Vagina (tissue), 2 donors: ENCODE measurements around the gene COL11A1. TPM values are rescaled to one million over a fixed set of nuclear protein-coding genes. Genes with fewer than 3 reads are reported as not detected.

Experiments
- DNase-seq, 2 donors: peaks; one replicate each; pipeline ENCODE4 v3.0.0-alpha.2; 2017; ENCODE audit errors: extremely low spot score in 2 of 2
- H3K27ac ChIP-seq: fragments of 200-600 bp; sonication (generic); one replicate; pipeline ENCODE4 v1.5.1; 2019
- H3K27me3 ChIP-seq: fragments of 200-600 bp; sonication (generic); one replicate; pipeline ENCODE4 v1.5.1; 2019
- H3K36me3 ChIP-seq, 2 donors: fragments of 200-600 bp; sonication (generic); one replicate each; pipeline ENCODE4 v1.5.1; 2017 to 2019
- H3K4me1 ChIP-seq: fragments of 200-600 bp; sonication (generic); one replicate; pipeline ENCODE4 v1.5.1; 2019
- H3K4me3 ChIP-seq, 2 donors: fragments of 200-600 bp; sonication (generic); 1 replicate in 1 of 2; 2 replicates in 1 of 2; pipeline ENCODE4 v1.5.1; 2016 to 2019
- H3K9me3 ChIP-seq: fragments of 200-600 bp; sonication (generic); one replicate; pipeline ENCODE4 v1.5.1; 2019
- CTCF ChIP-seq, 3 experiments: fragments of 450-650 bp in 2 of 3; fragments of 200-600 bp in 1 of 3; sonication (generic) in 1 of 3; IDR thresholded peaks; one replicate each; pipeline ENCODE4 v1.5.1; 2017 to 2019; ENCODE audit warnings: antibody characterized with exemption in 3 of 3, mild to moderate bottlenecking in 2 of 3, moderate library complexity in 2 of 3
- POLR2A ChIP-seq, 2 donors: fragments of 450-650 bp; IDR thresholded peaks; one replicate each; pipeline ENCODE4 v1.6.1; 2017; ENCODE audit warnings: antibody characterized with exemption in 2 of 2, mild to moderate bottlenecking in 2 of 2, moderate library complexity in 2 of 2
- POLR2AphosphoS5 ChIP-seq, 2 donors: sonication (generic); formaldehyde crosslinking; IDR thresholded peaks; one replicate each; pipeline ENCODE4 v1.9.0; 2017; ENCODE audit warnings: antibody characterized with exemption in 2 of 2, mild to moderate bottlenecking in 2 of 2, low read depth in 1 of 2; ENCODE audit not compliant: insufficient read depth in 1 of 2
- intact Hi-C: fragments of 100-400 bp; cut with DNase I; formaldehyde crosslinking; loops from one replicate; pipeline ENCODE4 v1.15.1; 2023
- total RNA-seq: library from RNA; depleted of rRNA; stranded (reverse); fragments of >200 nt; gene quantifications from one replicate; pipeline ENCODE4 v1.2.3, GENCODE V29; 2016

The COL11A1 gene
- total RNA-seq, 1 donor from 2014 or later, result not detected

DNA sequence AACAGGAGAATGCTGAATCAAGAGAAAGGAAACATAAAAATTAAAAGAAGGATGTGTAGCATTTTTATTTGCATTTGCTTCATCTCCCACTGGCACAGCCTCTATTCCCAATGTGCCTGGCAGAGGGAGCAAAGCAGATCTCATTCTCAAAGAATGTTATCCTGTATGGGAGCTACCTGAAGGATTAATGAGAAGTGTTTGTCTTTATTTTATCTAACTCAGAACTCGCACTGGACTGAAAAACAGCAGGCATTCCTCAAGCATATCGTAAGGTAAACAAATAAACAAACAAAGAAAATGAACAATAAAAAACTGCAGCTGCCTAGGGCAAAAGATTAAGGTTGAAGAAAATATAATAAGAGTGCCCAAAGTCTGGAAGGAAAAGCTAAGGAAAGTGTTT is 12.7 kb upstream of the COL11A1 start:
- DNase-seq, result no peak
- intact Hi-C loops, result loop anchor here (2.0 kb wide), 1 partner anchor 38 kb away; no protein-coding TSS in a partner anchor
- no peak overlapping the region for H3K27ac ChIP-seq
- no peaks in the 10 kb centered on the region for H3K4me1 ChIP-seq
- no peak overlapping the region for H3K4me3 ChIP-seq
- no peaks in the 10 kb centered on the region for H3K36me3 ChIP-seq
- H3K27me3 ChIP-seq, result no peaks in the 10 kb centered on the region
- TF ChIP-seq CTCF (IDR thresholded peaks at IDR 0.05), result no peak
- no peaks in the 10 kb centered on the region for H3K9me3 ChIP-seq

GRCh38 chr1:103112546-103112945 is 4.2 kb upstream of the COL11A1 start:
- no peaks in the 10 kb centered on the region for H3K36me3 ChIP-seq
- TF ChIP-seq POLR2AphosphoS5 (IDR thresholded peaks at IDR 0.05; ENCODE audit: insufficient read depth in 1 of 2, low read depth in 1 of 2) (no peak), CTCF (IDR thresholded peaks at IDR 0.05) (no peak), POLR2A (IDR thresholded peaks at IDR 0.05) (no peak)
- no peak overlapping the region for H3K27ac ChIP-seq
- no peak overlapping the region for H3K4me3 ChIP-seq
- no peak for DNase-seq
- H3K4me1 ChIP-seq, result peaks cover 16% of the 10 kb centered on the region
- no peaks in the 10 kb centered on the region for H3K9me3 ChIP-seq
- intact Hi-C loops, result no loop called here
- no peaks in the 10 kb centered on the region for H3K27me3 ChIP-seq

GRCh38 chr1:103111926-103112325 is 3.6 kb upstream of the COL11A1 start:
- no peak for TF ChIP-seq POLR2AphosphoS5 (IDR thresholded peaks at IDR 0.05; ENCODE audit: insufficient read depth in 1 of 2, low read depth in 1 of 2)
- H3K4me1 ChIP-seq, result peaks cover 22% of the 10 kb centered on the region
- no peak for DNase-seq
- no peaks in the 10 kb centered on the region for H3K9me3 ChIP-seq
- no peak overlapping the region for H3K27ac ChIP-seq
- no peak overlapping the region for H3K4me3 ChIP-seq
- H3K27me3 ChIP-seq, result no peaks in the 10 kb centered on the region
- intact Hi-C loops, result no loop called here
- H3K36me3 ChIP-seq, result no peaks in the 10 kb centered on the region

DNA sequence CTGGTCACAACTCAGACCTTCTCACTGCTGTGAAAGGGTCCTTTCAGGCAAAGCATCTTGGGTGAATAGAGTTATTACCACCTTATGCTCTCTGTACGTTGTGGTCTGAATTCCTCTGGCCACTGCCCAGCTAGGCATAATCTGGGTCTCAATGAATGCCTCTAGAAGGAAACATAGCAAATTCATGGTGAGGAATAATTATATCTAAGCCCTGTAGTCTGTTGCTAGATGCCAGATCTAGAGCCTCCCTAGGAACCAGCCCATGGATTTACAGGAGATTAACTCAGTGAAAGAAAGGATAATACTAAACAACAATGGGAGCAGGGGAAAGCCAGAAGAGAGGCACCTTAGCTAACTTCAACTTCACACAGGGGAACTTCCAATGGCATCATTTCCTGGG is 2.4 kb upstream of the COL11A1 start:
- H3K4me3 ChIP-seq, result no peak overlapping the region
- H3K27me3 ChIP-seq, result no peaks in the 10 kb centered on the region
- no peak for DNase-seq
- TF ChIP-seq POLR2AphosphoS5 (IDR thresholded peaks at IDR 0.05; ENCODE audit: insufficient read depth in 1 of 2, low read depth in 1 of 2) (no peak), POLR2A (IDR thresholded peaks at IDR 0.05) (no peak), CTCF (IDR thresholded peaks at IDR 0.05) (no peak)
- H3K4me1 ChIP-seq, result peaks cover 28% of the 10 kb centered on the region
- no peaks in the 10 kb centered on the region for H3K9me3 ChIP-seq
- H3K36me3 ChIP-seq, result no peaks in the 10 kb centered on the region
- intact Hi-C loops, result no loop called here
- H3K27ac ChIP-seq, result no peak overlapping the region

- Histone ChIP-seq H3K9me3 (no peaks in the 10 kb centered on the region), H3K4me1 (peaks cover 28% of the 10 kb centered on the region), H3K4me3 (no peak overlapping the region), H3K27me3 (no peaks in the 10 kb centered on the region), H3K36me3 (no peaks in the 10 kb centered on the region), H3K27ac (no peak overlapping the region)
- TF ChIP-seq POLR2A (IDR thresholded peaks at IDR 0.05) (no peak), POLR2AphosphoS5 (IDR thresholded peaks at IDR 0.05; ENCODE audit: insufficient read depth in 1 of 2, low read depth in 1 of 2) (no peak), CTCF (IDR thresholded peaks at IDR 0.05) (no peak)
- no peak for DNase-seq
- intact Hi-C loops, result loop anchor here (5.0 kb wide), 1 partner anchor 398 kb away; no protein-coding TSS in a partner anchor
Observed at GRCh38 chr1:103109311-103109920, 1.1 kb upstream of the COL11A1 start.
